ENCODE data around the gene SLC10A7.

DNA sequence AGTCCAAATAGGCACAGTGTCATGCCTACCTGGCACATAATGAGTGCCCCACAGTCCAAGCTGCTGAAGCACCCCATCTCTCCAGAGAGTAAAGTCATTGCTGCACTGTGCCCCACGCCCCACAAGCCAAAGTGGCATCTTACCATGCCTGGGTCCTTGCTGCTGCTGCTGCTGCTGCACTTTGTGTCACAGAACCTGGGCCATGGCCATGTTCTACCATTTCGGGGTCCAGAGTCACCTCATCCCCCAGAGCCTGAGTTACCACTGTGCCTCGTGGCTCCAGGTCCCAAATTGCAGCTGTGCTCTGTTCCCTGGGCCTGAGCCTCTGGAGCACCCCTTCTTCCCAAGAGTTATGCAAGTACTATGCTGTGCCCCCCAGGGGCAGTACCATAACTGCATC is 40.5 kb downstream of the SLC10A7 start:
- TF ChIP-seq, protein P1, sequence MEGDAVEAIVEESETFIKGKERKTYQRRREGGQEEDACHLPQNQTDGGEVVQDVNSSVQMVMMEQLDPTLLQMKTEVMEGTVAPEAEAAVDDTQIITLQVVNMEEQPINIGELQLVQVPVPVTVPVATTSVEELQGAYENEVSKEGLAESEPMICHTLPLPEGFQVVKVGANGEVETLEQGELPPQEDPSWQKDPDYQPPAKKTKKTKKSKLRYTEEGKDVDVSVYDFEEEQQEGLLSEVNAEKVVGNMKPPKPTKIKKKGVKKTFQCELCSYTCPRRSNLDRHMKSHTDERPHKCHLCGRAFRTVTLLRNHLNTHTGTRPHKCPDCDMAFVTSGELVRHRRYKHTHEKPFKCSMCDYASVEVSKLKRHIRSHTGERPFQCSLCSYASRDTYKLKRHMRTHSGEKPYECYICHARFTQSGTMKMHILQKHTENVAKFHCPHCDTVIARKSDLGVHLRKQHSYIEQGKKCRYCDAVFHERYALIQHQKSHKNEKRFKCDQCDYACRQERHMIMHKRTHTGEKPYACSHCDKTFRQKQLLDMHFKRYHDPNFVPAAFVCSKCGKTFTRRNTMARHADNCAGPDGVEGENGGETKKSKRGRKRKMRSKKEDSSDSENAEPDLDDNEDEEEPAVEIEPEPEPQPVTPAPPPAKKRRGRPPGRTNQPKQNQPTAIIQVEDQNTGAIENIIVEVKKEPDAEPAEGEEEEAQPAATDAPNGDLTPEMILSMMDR (IDR thresholded peaks at IDR 0.05) = no peak
- TF ChIP-seq POLR2A (IDR thresholded peaks at IDR 0.05) = no peak
- no peak for TF ChIP-seq EP300 (IDR thresholded peaks at IDR 0.05)
